K562 (cell line): ENCODE results near the gene YJEFN3. TPM values are rescaled to one million over a fixed set of nuclear protein-coding genes. Genes with fewer than 3 reads are reported as not detected.

Experiments
- ATAC-seq: fragments of 200-7000 bp; cut with Tn5 transposase; 3 replicates; pipeline ENCODE4 v1.9.1; 2020; ENCODE audit warnings: moderate library complexity
- BruUV-seq: library from RNA; stranded (reverse); fragments of 400-500 nt; replicated peaks from 2 replicates; lab custom pipeline; 2021; lab: Mats Ljungman, UMichigan
- CTCF ChIA-PET: fragments of 300-600 bp; formaldehyde crosslinking; extraction: SDS; loops from one replicate; lab custom pipeline; 2021; ENCODE audit warnings: low intra/inter-chr PET ratio; lab: Yijun Ruan, JAX
- POLR2A ChIA-PET: fragments of 300-600, 350-650 bp; sonication (Branson Sonifier 250); formaldehyde crosslinking; extraction: SDS; loops from one replicate; lab custom pipeline; 2021; ENCODE audit warnings: antibody characterized with exemption, inconsistent platforms; lab: Yijun Ruan, JAX
- DNase-seq, 4 experiments: peaks; one replicate each; pipeline versions ENCODE4 v3.0.0 to v3.0.0-alpha.2; 2011 to 2018; ENCODE audit warnings: low spot score in 3 of 4, mixed read lengths in 3 of 4; ENCODE audit errors: extremely low read depth in 1 of 4
- FAIRE-seq: peaks from 2 replicates; lab custom pipeline; 2011; peaks lifted over from hg19 to GRCh38; lab: Jason Lieb, UNC
- H2AFZ ChIP-seq: 2 replicates; pipeline ENCODE4 v1.6.0; 2011; ENCODE audit warnings: low read depth, low read length, control low read depth, inconsistent platforms
- H3K27ac ChIP-seq: fragments of 200-600 bp; 3 replicates; pipeline ENCODE4 v1.8.0; 2011; ENCODE audit warnings: low read depth, mild to moderate bottlenecking, control low read depth, inconsistent platforms, low read length, moderate library complexity, mixed read lengths; ENCODE audit errors: extremely low read depth
- H3K27me3 ChIP-seq, 2 experiments: fragments of 300-600 bp in 1 of 2; 2 replicates in 1 of 2; 3 replicates in 1 of 2; pipeline versions ENCODE4 v1.6.0 to v1.8.0; 2011; ENCODE audit warnings: inconsistent platforms in 2 of 2, low read length in 2 of 2, mild to moderate bottlenecking in 1 of 2, mixed read lengths in 1 of 2, moderate library complexity in 1 of 2; ENCODE audit not compliant: control insufficient read depth in 2 of 2, insufficient read depth in 2 of 2
- H3K36me3 ChIP-seq: fragments of 300-600 bp; 3 replicates; pipeline ENCODE4 v1.8.0; 2011; ENCODE audit warnings: mild to moderate bottlenecking, low read length, inconsistent platforms; ENCODE audit not compliant: control insufficient read depth, insufficient read depth
- H3K4me1 ChIP-seq, 2 experiments: fragments of 200-600 bp in 1 of 2; replicated peaks in 1 of 2; 2 replicates in 1 of 2; 3 replicates in 1 of 2; pipeline versions ENCODE4 v1.5.1 to v1.8.0; 2011; ENCODE audit warnings: inconsistent platforms in 2 of 2, low read length in 2 of 2, mild to moderate bottlenecking in 1 of 2, mixed read lengths in 1 of 2, moderate library complexity in 1 of 2; ENCODE audit not compliant: control insufficient read depth in 2 of 2, insufficient read depth in 2 of 2
- H3K4me2 ChIP-seq: 2 replicates; pipeline ENCODE4 v1.6.1; 2011; ENCODE audit warnings: low read length, control low read depth, inconsistent platforms, mixed read lengths; ENCODE audit not compliant: insufficient read depth
- H3K4me3 ChIP-seq: fragments of 200-600 bp; sonication (generic), shearing (Covaris generic); 2 replicates; pipeline ENCODE4 v1.5.1; 2016; ENCODE audit warnings: control low read depth, inconsistent platforms
- H3K79me2 ChIP-seq: fragments of 200-600 bp; 3 replicates; pipeline ENCODE4 v1.8.0; 2011; ENCODE audit warnings: low read length, inconsistent platforms; ENCODE audit not compliant: control insufficient read depth, insufficient read depth
- H3K9ac ChIP-seq, 2 experiments: 2 replicates each; pipeline versions ENCODE4 v1.6.0 to v1.6.1; 2011; ENCODE audit warnings: low read depth in 2 of 2, low read length in 2 of 2, control low read depth in 1 of 2, inconsistent platforms in 1 of 2, mild to moderate bottlenecking in 1 of 2, mixed read lengths in 1 of 2; ENCODE audit not compliant: insufficient read depth in 1 of 2
- H3K9me1 ChIP-seq: one replicate; pipeline ENCODE4 v1.6.0; 2011; ENCODE audit warnings: inconsistent platforms, mild to moderate bottlenecking, low read length, moderate library complexity; ENCODE audit not compliant: control insufficient read depth, insufficient read depth
- H3K9me3 ChIP-seq: replicated peaks from 2 replicates; pipeline ENCODE4 v1.5.1; 2011; ENCODE audit warnings: low read depth, low read length, inconsistent platforms; ENCODE audit not compliant: control insufficient read depth, insufficient read depth
- H4K20me1 ChIP-seq: replicated peaks from 2 replicates; pipeline ENCODE4 v1.6.1; 2011; ENCODE audit warnings: low read length, inconsistent platforms, mixed read lengths; ENCODE audit not compliant: control insufficient read depth, insufficient read depth
- CTCFL ChIP-seq: IDR thresholded peaks from 2 replicates; pipeline ENCODE4 v1.6.1; 2011; ENCODE audit warnings: borderline replicate concordance, low read depth, mild to moderate bottlenecking, moderate library complexity, low read length; ENCODE audit not compliant: insufficient read depth, poor library complexity, severe bottlenecking
- HNRNPL ChIP-seq: fragments of 200-400 bp; formaldehyde crosslinking; IDR thresholded peaks from 2 replicates; pipeline ENCODE4 v1.6.1; 2017; ENCODE audit warnings: low read depth, mild to moderate bottlenecking, low read length
- NFE2 ChIP-seq: IDR thresholded peaks from 2 replicates; pipeline ENCODE4 v1.6.1; 2014; ENCODE audit warnings: antibody characterized with exemption, low read depth
- RFX5 ChIP-seq: IDR thresholded peaks from 2 replicates; pipeline ENCODE4 v1.6.1; 2011; ENCODE audit warnings: low read depth, mild to moderate bottlenecking, improper control_type of control experiment, low read length
- RNF219 ChIP-seq: fragments of 250-450 bp; sonication (Bioruptor Pico); IDR thresholded peaks from 2 replicates; pipeline ENCODE4 v1.5.0; 2022; ENCODE audit warnings: mild to moderate bottlenecking
- TAF7 ChIP-seq: fragments of 450-650 bp; IDR thresholded peaks from 2 replicates; pipeline ENCODE4 v1.6.1; 2016; ENCODE audit warnings: missing genetic modification characterization, missing compliant biosample characterization
- ZNF408 ChIP-seq: fragments of 250-450 bp; sonication (Bioruptor Pico); IDR thresholded peaks from 2 replicates; pipeline ENCODE4 v1.4.0; 2020; ENCODE audit warnings: low read depth, mild to moderate bottlenecking, moderate library complexity
- WGBS: fragments of 100-300 bp; shearing (Covaris generic); methylation state at CpG from one replicate; pipeline ENCODE4 v1.1.6; 2016; ENCODE audit warnings: low coverage, mixed read lengths; ENCODE audit not compliant: insufficient coverage; ENCODE audit errors: missing lambda C conversion rate; 5-methylcytosine and 5-hydroxymethylcytosine counted together
- in situ Hi-C: fragments of 300-500 bp; cut with MboI; formaldehyde crosslinking; loops from 4 replicates; pipeline ENCODE4 v1.15.0; 2018; ENCODE audit warnings: inconsistent platforms, mixed read lengths
- intact Hi-C: fragments of 100-400 bp; cut with micrococcal nuclease; formaldehyde crosslinking; loops from 2 replicates; pipeline ENCODE4 v1.14.2; 2022
- polyA plus RNA-seq, 8 experiments: library from polyadenylated mRNA; depleted of rRNA in 4 of 8; stranded (reverse) in 5 of 8; unstranded in 3 of 8; fragments of >200 nt; fragmentation: Nextera tagmentation in 2 of 8; fragmentation: Illumina TruSeq in 1 of 8; extraction: Ambion mirVana in 2 of 8; extraction: Trizol in 1 of 8; gene quantifications; 2 replicates each; pipeline versions ENCODE4 v1.2.1 to v1.2.3, GENCODE V29; 2011 to 2014; ENCODE audit warnings: inconsistent platforms in 1 of 8, missing spikeins in 1 of 8
- total RNA-seq, 7 experiments: library from RNA; depleted of rRNA in 6 of 7; stranded (reverse); fragments of >200 nt in 6 of 7; fragmentation: Illumina TruSeq in 2 of 7; extraction: Trizol in 2 of 7; gene quantifications; 2 replicates each; pipeline versions ENCODE4 v1.2.1 to v1.2.3, GENCODE V29; 2011 to 2021; ENCODE audit warnings: low replicate concordance in 1 of 7

Gene YJEFN3
- total and polyA plus RNA-seq, 9 of the 15 experiments (the other 6 are each of a cell fraction or from before 2014, with no cell fraction given): 0.04 to 5.8 (median 1.3) TPM; not detected in 1

- Histone ChIP-seq H3K36me3 (no peaks in the 10 kb centered on the region), H3K9ac (peak overlapping the region in 1 of 2 experiments; percentile 23; a peak in 1 of 4 replicates), H3K4me2 (no peak overlapping the region), H3K27me3 (no peaks in the 10 kb centered on the region; a peak in 1 of 5 replicates), H4K20me1 (no peaks in the 10 kb centered on the region), H3K9me3 (no peaks in the 10 kb centered on the region), H3K9me1 (no peaks in the 10 kb centered on the region), H2AFZ (no peak overlapping the region), H3K4me3 (no peak overlapping the region), H3K79me2 (no peaks in the 10 kb centered on the region), H3K27ac (no peak overlapping the region), H3K4me1 (no peaks in the 10 kb centered on the region; a peak in 1 of 5 replicates)
- ChIA-PET POLR2A (no interaction called here), CTCF (no interaction called here)
- FAIRE-seq: no peak
- no peak for ATAC-seq
- no TSS peak for BruUV-seq
- WGBS: 43% methylated on average over 13 of the region's 13 CpGs
- no peak for DNase-seq
- TF ChIP-seq HNRNPL: no peak
- no peak for TF ChIP-seq ZNF408 (CRISPR knock-in tag)
- no peak for TF ChIP-seq NFE2
- TF ChIP-seq TAF7 (tag): no peak
- no peak for TF ChIP-seq RFX5
- no peak for TF ChIP-seq RNF219
- no peak for TF ChIP-seq CTCFL
- in situ Hi-C loops: no loop called here
- intact Hi-C loops: no loop called here
Measured at GRCh38 chr19:19581391-19581790, 52.7 kb downstream of the YJEFN3 start.
